ENCODE data around the gene ADGRB2. TPM values are rescaled to one million over a fixed set of nuclear protein-coding genes. Genes with fewer than 3 reads are reported as not detected.

Gene ADGRB2
- polyA plus RNA-seq, 3 donors: not detected

DNA sequence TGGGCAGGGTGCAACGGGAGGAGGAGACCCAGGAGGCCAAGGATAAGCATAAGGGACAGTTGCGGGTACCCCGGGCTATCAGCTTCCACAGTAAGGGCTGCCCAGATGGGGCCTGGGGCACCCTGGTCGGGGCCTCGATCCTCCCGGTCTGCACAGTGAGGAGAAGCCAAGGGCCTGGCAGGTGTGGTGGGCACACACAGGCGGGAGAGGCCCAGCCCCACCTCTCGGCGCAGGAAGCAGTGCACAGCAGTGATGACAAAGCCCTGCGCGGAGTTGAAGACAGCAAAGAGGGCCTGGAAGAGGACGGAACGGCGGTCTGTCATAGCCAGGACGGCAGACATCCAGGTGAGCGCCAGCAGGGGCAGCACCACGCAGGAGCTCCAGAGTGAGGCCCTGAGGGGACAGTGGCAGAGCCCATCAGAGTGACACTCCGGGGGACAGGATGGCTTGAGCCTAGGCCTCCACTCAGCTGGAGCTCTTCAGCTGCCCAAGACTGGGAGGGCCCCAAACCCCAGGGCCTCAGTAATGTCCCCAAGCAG is 31.3 kb downstream of the ADGRB2 start:
- H3K4me1 ChIP-seq (ENCODE audit: control insufficient read depth in 1 of 2, insufficient read depth in 2 of 2, low read length in 2 of 2): no peaks in the 10 kb centered on the region
- no peak overlapping the region for H3K4me3 ChIP-seq (replicated peaks in 1 of 3; ENCODE audit: low read depth in 2 of 3, low read length in 3 of 3)
- no peak overlapping the region for H3K4me3 Mint-ChIP-seq
- no peaks in the 10 kb centered on the region for H4K20me1 ChIP-seq (ENCODE audit: insufficient read depth, low read length)
- H3K9ac ChIP-seq (ENCODE audit: insufficient read depth, low read length, poor library complexity, severe bottlenecking): no peak overlapping the region
- intact Hi-C loops (cut with micrococcal nuclease): no loop called here
- no peaks in the 10 kb centered on the region for H3K4me1 Mint-ChIP-seq
- no peaks in the 10 kb centered on the region for H3K27me3 ChIP-seq (ENCODE audit: control insufficient read depth in 2 of 2, insufficient read depth in 2 of 2, low read length in 2 of 2)
- H3K27ac ChIP-seq (ENCODE audit: low read depth in 1 of 2, low read length in 2 of 2): no peak overlapping the region
- H3K4me2 ChIP-seq (replicated peaks; ENCODE audit: extremely low read depth, low read length, poor library complexity, severe bottlenecking): no peak overlapping the region
- H3K9me3 ChIP-seq (replicated peaks in 1 of 2; ENCODE audit: control insufficient read depth in 1 of 2, insufficient read depth in 1 of 2, low read length in 2 of 2): no peaks in the 10 kb centered on the region
- no peak overlapping the region for H3K27ac Mint-ChIP-seq
- no peaks in the 10 kb centered on the region for H3K36me3 ChIP-seq (replicated peaks in 1 of 2; ENCODE audit: control insufficient read depth in 1 of 2, insufficient read depth in 2 of 2, low read length in 2 of 2)
- no peaks in the 10 kb centered on the region for H3K36me3 Mint-ChIP-seq
- DNase-seq: no peak
- peaks cover 0 to 8% (median 4%) of the 10 kb centered on the region in 3 donors for H3K27me3 Mint-ChIP-seq (ENCODE audit: low read depth in 3 of 3)
- H3K79me2 ChIP-seq (ENCODE audit: insufficient read depth, low read length): no peaks in the 10 kb centered on the region
- no peak overlapping the region for H2AFZ ChIP-seq (ENCODE audit: insufficient read depth, low read depth, low read length, poor library complexity, severe bottlenecking)
- TF ChIP-seq, protein P1, sequence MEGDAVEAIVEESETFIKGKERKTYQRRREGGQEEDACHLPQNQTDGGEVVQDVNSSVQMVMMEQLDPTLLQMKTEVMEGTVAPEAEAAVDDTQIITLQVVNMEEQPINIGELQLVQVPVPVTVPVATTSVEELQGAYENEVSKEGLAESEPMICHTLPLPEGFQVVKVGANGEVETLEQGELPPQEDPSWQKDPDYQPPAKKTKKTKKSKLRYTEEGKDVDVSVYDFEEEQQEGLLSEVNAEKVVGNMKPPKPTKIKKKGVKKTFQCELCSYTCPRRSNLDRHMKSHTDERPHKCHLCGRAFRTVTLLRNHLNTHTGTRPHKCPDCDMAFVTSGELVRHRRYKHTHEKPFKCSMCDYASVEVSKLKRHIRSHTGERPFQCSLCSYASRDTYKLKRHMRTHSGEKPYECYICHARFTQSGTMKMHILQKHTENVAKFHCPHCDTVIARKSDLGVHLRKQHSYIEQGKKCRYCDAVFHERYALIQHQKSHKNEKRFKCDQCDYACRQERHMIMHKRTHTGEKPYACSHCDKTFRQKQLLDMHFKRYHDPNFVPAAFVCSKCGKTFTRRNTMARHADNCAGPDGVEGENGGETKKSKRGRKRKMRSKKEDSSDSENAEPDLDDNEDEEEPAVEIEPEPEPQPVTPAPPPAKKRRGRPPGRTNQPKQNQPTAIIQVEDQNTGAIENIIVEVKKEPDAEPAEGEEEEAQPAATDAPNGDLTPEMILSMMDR (IDR thresholded peaks at IDR 0.05): no peak
- WGBS (ENCODE audit: insufficient coverage): 91% methylated on average over 18 of the region's 18 CpGs
- H3K9me3 Mint-ChIP-seq: no peaks in the 10 kb centered on the region

- TF ChIP-seq, protein P1 (IDR thresholded peaks at IDR 0.05): no peak
- WGBS (ENCODE audit: insufficient coverage): 66% methylated on average over 2 of the region's 6 CpGs
- no peaks in the 10 kb centered on the region for H3K79me2 ChIP-seq (ENCODE audit: insufficient read depth, low read length)
- no peaks in the 10 kb centered on the region for H3K27me3 ChIP-seq (ENCODE audit: control insufficient read depth in 2 of 2, insufficient read depth in 2 of 2, low read length in 2 of 2)
- no peak overlapping the region for H3K27ac ChIP-seq (ENCODE audit: low read depth in 1 of 2, low read length in 2 of 2)
- H3K9me3 ChIP-seq (replicated peaks in 1 of 2; ENCODE audit: control insufficient read depth in 1 of 2, insufficient read depth in 1 of 2, low read length in 2 of 2): no peaks in the 10 kb centered on the region
- H3K4me1 ChIP-seq (ENCODE audit: control insufficient read depth in 1 of 2, insufficient read depth in 2 of 2, low read length in 2 of 2): no peaks in the 10 kb centered on the region
- no peak for DNase-seq
- no peaks in the 10 kb centered on the region for H3K4me1 Mint-ChIP-seq
- no peak overlapping the region for H3K4me2 ChIP-seq (replicated peaks; ENCODE audit: extremely low read depth, low read length, poor library complexity, severe bottlenecking)
- H3K4me3 Mint-ChIP-seq: no peak overlapping the region
- H3K27ac Mint-ChIP-seq: no peak overlapping the region
- H3K27me3 Mint-ChIP-seq (ENCODE audit: low read depth in 3 of 3): peaks cover 0 to 8% (median 4%) of the 10 kb centered on the region in 3 donors
- no peak overlapping the region for H3K4me3 ChIP-seq (replicated peaks in 1 of 3; ENCODE audit: low read depth in 2 of 3, low read length in 3 of 3)
- no peak overlapping the region for H3K9ac ChIP-seq (ENCODE audit: insufficient read depth, low read length, poor library complexity, severe bottlenecking)
- H3K36me3 Mint-ChIP-seq: no peaks in the 10 kb centered on the region
- H4K20me1 ChIP-seq (ENCODE audit: insufficient read depth, low read length): no peaks in the 10 kb centered on the region
- H3K36me3 ChIP-seq (replicated peaks in 1 of 2; ENCODE audit: control insufficient read depth in 1 of 2, insufficient read depth in 2 of 2, low read length in 2 of 2): no peaks in the 10 kb centered on the region
- no peak overlapping the region for H2AFZ ChIP-seq (ENCODE audit: insufficient read depth, low read depth, low read length, poor library complexity, severe bottlenecking)
- H3K9me3 Mint-ChIP-seq: no peaks in the 10 kb centered on the region
- intact Hi-C loops (cut with micrococcal nuclease): no loop called here
Observed at GRCh38 chr1:31732343-31732742, 31.8 kb downstream of the ADGRB2 start.

All from CD14-positive monocyte (primary cell).